HG03060 (cell line): ENCODE measurements around the gene WDR45B.
"Not testable (repeated sequence)": the region's sequence is repeated elsewhere in the genome, so short reads cannot be mapped to it uniquely, and the experiment has no call there.

Experiments used
- ATAC-seq: cut with Tn5 transposase; IDR thresholded peaks from one replicate; pipeline ENCODE4 v1.9.1; 2021; ENCODE audit warnings: low read depth, moderate number of reproducible peaks; ENCODE audit not compliant: unreplicated experiment

WDR45B gene

DNA sequence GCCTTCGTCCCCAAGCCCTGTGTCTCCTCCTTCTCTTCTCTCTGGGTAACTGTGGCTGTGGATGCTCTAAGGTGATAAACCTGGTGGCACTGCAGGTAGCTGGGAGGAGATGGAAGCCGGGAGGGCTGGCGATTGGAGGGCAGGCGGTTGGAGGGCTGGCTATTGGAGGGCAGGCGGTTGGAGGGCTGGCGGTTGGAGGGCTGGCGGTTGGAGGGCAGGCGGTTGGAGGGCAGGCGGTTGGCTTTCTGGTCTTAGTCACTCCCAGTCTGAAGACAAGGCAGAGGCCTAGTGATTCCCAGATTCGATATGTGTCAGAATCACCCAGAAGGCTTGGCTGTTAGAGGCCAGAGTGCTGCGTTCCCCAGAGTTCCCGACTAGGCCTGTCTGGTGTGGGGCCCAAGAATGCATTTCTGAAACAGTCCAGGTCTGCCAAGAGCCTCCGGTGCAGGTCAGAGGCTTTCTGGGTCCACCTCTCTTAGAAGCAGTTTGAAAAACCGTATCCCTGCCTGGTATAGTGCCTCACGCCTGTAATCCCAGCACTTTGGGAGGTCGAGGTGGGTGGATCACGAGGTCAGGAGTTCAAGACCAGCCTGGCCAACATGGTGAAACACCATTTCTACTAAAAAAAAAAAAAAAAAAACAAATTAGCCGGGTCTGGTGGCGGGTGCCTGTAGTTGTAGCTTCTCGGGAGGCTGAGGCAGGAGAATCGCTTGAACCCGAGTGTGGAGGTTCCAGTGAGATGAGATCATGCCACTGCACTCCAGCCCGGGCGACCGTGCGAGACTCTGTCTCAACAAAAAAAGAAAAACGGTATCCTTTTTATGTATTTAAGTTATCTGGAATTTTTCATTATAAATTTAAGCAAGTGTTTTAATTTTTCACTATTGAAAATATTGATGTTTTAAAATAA is 59.7 kb downstream of the WDR45B start:
- no peak for ATAC-seq

DNA sequence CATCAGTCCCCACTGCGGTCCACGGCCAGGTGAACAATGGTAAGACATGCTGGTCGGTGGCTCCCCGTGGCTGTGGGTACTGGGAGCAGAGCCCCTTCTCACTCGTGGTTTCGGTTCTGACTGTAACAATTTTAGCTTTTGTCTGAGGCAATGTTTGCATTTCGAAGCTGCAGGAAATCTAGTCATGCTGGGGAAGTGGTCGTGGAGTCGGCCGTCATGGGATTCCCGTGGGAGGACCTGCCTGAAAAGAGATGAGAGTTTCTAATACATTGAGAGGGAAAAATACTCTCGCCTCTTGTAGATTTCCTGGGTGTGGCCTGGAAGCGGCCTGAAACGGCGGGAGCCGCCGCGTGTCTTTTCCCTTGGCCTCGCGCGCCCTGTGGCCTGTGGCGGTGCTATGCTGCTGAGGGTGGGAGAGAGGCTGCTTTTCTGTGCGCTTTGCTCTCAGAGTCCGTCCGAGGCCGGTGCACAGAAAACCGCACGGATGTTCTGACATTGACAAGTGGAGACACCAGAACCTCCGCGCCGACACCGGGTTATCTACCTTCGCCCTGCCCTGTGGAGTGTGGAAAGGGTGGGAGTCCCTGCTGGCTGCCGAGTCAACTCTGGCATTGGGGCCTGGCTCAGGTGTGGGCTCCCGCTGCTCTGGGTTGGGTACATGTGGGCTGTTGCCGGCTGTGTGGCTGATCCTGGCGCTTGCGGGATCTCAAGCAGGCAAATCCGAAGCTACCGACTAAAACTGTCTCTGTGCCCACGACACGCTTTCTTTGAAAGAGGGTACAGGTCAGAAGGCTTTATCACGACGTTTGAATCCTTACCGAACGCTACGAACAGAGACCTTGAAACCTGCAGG is 60.8 kb downstream of the WDR45B start:
- ATAC-seq, result no peak

GRCh38 chr17:82586576-82587233 is 61.5 kb downstream of the WDR45B start:
- no peak for ATAC-seq

- ATAC-seq, result not testable (repeated sequence)
These were observed 62.2 kb downstream of the WDR45B start for GRCh38 chr17:82585935-82586575.

DNA sequence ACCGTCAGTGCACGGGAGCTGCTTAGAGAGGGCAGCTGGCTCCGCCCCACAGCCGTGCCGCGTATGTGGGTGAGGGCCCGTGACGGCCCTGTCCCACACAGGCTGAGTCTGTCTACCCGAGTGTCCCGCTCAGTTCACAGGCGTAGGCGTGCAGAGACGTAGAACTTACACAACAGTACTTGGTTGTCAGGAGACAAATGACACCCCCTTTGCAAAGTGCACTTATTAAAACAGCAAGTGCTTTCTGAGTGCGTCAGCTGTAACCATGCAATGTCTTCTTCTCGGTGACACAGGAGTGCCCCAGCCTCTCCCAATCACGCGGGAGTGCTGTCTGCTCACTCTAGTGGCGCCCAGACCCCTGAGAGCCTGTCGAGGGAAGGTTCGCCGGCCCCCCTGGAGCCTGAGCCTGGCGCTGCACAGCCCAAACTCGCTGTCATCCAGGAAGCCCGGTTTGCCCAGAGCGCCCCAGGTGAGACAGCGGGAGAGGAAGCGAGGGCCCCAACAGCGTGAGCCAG is 64.5 kb downstream of the WDR45B start:
- no peak for ATAC-seq

DNA sequence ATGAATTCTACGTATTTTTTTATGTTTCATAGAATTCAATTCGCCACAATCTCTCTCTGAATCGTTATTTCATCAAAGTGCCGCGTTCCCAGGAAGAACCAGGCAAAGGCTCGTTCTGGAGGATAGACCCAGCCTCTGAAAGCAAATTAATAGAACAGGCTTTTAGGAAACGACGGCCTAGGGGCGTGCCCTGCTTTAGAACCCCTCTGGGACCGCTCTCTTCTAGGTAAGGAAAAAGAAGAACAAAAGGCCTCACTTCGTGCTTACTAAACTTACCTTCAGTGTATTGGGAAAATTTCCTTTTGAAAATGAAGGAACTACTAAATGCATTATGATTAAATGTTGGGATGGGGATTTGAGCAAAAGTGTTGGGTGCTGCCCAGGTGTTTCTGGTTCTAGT is 65.5 kb downstream of the WDR45B start:
- ATAC-seq, result no peak

- ATAC-seq, result no peak
These were observed 66.0 kb downstream of the WDR45B start for GRCh38 chr17:82582213-82582612.

DNA sequence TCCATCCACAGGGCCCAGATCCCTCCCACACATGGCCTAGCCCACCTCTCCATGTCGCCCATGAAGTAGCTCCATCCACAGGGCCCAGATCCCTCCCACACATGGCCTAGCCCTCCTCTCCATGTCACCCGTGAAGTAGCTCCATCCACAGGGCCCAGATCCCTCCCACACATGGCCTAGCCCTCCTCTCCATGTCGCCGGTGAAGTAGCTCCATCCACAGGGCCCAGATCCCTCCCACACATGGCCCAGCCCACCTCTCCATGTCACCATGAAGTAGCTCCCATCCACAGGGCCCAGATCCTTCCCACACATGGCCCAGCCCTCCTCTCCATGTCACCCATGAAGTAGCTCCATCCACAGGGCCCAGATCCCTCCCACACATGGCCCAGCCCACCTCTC is 68.3 kb downstream of the WDR45B start:
- not testable (repeated sequence) for ATAC-seq

DNA sequence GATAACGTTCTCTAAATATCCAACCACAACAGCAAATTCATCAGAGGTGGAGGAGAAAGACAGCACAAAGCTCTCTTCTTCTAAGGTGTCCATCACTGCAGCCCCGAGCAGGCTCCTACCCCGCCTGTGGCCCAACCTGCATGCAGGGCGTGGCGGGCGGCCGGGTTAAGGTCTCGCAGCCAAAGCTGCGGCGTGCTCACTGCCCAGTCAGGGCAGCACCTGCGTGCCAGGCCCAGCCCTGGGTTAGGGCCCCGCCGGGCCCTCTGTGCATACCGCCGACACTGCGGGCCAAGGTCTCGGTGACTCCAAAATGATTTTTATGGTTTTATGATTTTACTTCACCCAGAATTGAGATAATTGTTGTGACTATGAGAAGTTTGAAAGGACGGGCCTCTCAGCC is 70.9 kb downstream of the WDR45B start:
- no peak for ATAC-seq

DNA sequence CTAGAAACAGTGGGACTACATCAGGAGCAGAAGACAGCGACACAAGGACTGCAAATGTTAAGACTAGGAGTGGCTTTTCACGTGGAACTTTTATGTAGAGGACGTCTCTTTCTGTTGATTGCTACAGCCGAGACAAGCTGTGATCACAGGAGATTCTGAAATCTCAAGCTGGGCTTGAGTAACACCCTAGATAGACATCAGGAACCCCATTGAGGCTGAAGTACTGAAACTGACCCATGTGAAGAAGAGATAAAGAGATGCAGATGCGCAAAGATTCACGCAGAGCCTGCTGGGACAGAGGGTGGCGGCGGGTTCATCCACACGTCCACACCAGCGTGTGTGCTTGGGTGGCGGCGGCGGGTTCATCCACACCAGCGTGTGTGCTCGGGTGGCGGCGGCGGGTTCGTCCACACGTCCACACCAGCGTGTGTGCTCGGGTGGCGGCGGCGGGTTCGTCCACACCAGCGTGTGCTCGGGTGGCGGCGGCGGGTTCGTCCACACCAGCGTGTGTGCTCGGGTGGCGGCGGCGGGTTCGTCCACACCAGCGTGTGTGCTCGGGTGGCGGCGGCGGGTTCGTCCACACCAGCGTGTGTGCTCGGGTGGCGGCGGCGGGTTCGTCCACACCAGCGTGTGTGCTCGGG is 72.5 kb downstream of the WDR45B start:
- ATAC-seq, result not testable (repeated sequence)

DNA sequence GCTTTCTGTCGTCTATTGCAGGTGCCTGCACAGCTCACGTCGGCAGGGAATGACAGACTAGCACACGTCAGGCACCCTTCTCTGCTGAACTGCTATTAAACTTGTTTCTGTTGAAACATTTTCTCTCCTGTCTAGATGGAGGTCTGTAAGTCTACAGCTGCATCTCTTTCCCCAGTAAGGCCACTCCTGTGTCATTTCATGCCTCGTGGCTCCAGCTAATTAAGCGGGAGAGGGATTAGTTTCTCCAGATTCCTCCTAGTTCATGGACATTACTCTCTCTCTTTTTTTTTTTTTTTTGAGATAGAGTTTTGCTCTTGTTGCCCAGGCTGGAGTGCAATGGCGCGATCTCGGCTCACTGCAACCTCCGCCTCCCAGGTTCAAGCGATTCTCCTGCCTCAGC is 74.2 kb downstream of the WDR45B start:
- no peak for ATAC-seq

DNA sequence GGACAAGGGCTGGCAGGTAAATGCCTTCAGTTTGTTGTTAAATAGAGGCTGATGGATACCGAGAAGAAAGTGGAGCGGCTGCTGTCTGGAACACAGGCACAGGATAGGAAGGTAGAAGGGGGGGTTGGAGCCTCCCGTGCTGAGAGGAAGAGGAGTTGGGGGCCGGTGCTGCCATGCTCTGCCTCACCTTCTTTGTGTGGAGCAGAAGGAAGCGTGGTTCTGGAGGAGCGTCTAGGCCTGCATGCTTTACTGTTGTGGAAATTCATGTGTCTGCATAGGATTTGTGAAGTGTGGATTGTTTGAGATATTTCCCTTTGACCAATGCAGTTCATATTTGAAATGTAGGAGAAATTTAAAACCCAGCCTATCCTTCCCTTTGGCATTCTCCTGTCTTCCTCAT is 76.4 kb downstream of the WDR45B start:
- no peak for ATAC-seq

DNA sequence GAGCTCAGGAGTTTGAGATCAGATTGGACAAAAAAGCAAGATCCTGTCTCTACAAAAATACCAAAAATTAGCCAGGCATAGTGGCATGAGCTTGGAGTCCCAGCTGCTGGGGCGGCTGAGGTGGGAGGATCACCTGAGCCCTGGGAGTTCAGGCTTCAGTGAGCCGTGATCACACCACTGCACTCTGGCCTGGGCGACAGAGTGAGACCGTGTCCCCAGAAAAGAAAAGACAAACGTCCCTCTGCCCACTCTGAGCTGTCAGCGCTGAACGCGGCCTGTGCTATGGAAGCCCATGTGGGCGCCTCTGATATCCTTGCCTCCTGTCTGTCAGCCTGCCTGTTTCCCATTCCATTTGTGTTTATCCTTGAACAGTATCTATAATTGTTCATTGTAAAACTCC is 78.0 kb downstream of the WDR45B start:
- ATAC-seq, result no peak

DNA sequence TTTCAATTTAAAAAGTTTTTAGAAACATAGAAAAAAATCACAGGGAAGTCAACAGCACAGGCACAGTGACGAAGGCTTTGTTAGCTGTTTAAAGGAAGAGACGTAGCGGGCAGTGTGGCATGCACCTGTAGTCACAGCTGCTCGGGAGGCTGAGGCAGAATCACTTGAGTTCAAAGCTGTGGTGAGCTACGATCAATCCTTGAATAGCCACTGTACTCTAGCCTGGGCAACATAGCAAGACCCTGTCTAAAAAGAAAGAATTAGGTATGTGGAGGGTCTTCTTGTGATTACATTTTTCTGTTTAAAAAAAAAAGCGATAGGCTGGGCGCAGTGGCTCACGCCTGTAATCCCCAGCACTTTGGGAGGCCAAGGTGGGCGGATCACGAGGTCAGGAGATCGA is 78.6 kb downstream of the WDR45B start:
- ATAC-seq, result no peak

DNA sequence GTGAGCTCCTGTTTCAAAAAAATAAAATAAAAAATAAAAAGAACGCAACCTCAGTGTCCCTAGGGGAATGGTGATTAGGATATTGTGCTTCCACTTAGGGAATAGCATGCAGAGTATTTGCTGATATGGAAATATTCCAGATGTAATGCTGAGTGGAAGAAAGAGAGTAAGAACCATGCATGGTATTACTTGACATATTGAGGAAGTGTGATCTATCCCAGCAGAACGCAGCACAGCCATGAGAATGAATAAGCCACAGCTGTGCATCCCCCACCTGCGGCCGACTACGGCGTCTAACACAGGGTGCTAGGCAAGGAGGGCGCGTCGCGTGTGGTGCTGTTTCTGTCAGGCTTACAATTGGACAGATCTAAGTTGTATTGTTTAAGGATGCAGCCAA is 79.2 kb downstream of the WDR45B start:
- no peak for ATAC-seq

- ATAC-seq, result no peak
These were observed 81.0 kb downstream of the WDR45B start for GRCh38 chr17:82567286-82567685.

DNA sequence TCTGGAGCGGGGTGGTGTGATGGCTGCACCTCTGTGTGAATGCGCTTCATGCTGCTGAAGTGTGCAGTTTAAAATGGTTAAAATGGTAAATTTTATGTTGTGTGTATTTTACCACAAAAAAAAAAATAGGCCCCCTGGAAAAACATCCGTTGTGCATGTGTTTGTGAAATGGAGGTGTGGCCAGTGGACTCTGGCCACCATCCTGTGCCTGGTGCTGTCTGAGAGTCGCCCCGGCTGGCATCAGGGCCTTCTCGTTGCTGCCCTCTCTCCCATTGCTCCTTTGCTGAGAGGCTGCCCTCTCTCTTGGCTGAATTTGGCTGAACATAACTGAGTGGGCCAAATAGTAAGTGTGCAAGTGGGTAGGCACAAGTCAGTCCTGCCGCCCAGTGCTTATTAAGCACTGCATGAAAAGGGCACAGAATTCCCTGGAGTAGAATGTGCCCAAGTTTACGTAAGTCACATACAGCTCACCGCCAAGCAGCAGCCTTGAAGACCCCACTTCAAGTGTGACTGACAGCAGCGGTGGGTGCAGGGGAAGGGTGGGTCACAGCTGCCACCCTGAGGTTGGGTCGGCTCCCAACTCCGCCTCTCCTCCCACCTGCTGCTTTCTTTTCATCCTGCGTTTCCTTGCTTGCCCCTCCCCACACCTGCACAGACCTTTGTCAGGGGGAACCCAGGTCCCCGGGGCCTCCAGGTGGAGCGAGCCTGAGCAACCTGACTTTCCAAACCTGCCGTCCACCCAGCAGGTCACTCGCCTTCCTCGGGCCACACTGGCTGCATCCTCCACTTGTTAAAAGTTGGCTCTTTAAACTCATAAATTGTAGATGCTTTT is 81.9 kb downstream of the WDR45B start:
- ATAC-seq, result no peak

GRCh38 chr17:82565551-82565950 is 82.7 kb downstream of the WDR45B start:
- ATAC-seq, result no peak
